ENCODE measurements around the gene UCK1.

GRCh38 chr9:131492070-131492469, 39.0 kb downstream of the UCK1 start:
- no peak for TF ChIP-seq CTCF (optimal IDR thresholded peaks at IDR 0.05 in 1 of 3, IDR thresholded peaks at IDR 0.05 in 1 of 3, conservative IDR thresholded peaks at IDR 0.05 in 1 of 3; ENCODE audit: extremely low read depth in 1 of 3, insufficient read depth in 2 of 3, low read length in 3 of 3)
- no peak for TF ChIP-seq EZH2 (IDR thresholded peaks at IDR 0.05; ENCODE audit: low read length)

All from keratinocyte (primary cell).